Panc1 (cell line): Measurements from ENCODE around the gene RMND5A. TPM values are rescaled to one million over a fixed set of nuclear protein-coding genes. Genes with fewer than 3 reads are reported as not detected.

Experiments
- ATAC-seq: fragments of 200-7000 bp; cut with Tn5 transposase; 2 replicates; pipeline ENCODE4 v1.9.1; 2020; ENCODE audit warnings: mild to moderate bottlenecking, moderate library complexity
- BruUV-seq: library from RNA; stranded (reverse); fragments of 400-500 nt; replicated peaks from 2 replicates; lab custom pipeline; 2021; lab: Mats Ljungman, UMichigan
- CTCF ChIA-PET: fragments of 300-600 bp; sonication (Branson Sonifier 250); formaldehyde crosslinking; loops from one replicate; lab custom pipeline; 2022; ENCODE audit warnings: antibody characterized with exemption; lab: Charles Lee
- POLR2A ChIA-PET: fragments of 300-600 bp; sonication (Branson Sonifier 250); formaldehyde crosslinking; loops from one replicate; lab custom pipeline; 2022; ENCODE audit warnings: antibody characterized with exemption; lab: Charles Lee
- DNase-seq: peaks from one replicate; pipeline ENCODE4 v3.0.0-alpha.2; 2010; ENCODE audit warnings: low read depth, low spot score
- H3K27ac ChIP-seq: 2 replicates; pipeline ENCODE4 v1.5.1; 2011; ENCODE audit warnings: mild to moderate bottlenecking, low read length, inconsistent platforms
- H3K27me3 ChIP-seq: fragments of 200-500 bp; sonication (Bioruptor generic); 2 replicates; pipeline ENCODE4 v1.6.0; 2014; ENCODE audit warnings: low read length, inconsistent platforms; ENCODE audit not compliant: control insufficient read depth, insufficient read depth
- H3K36me3 ChIP-seq: fragments of 200-500 bp; sonication (Bioruptor generic); 2 replicates; pipeline ENCODE4 v1.5.1; 2014; ENCODE audit warnings: inconsistent platforms, mild to moderate bottlenecking, low read length, moderate library complexity; ENCODE audit not compliant: control insufficient read depth, insufficient read depth
- H3K4me1 ChIP-seq: 2 replicates; pipeline ENCODE4 v1.5.1; 2011; ENCODE audit warnings: inconsistent platforms, mild to moderate bottlenecking, low read length, moderate library complexity; ENCODE audit not compliant: control insufficient read depth, insufficient read depth
- H3K4me3 ChIP-seq, 2 experiments: 2 replicates each; pipeline ENCODE4 v1.5.1; 2011 to 2012; ENCODE audit warnings: low read depth in 2 of 2, low read length in 2 of 2, mild to moderate bottlenecking in 2 of 2, inconsistent platforms in 1 of 2, moderate library complexity in 1 of 2
- H3K9me3 ChIP-seq: fragments of 200-500 bp; sonication (Bioruptor generic); 2 replicates; pipeline ENCODE4 v1.5.1; 2014; ENCODE audit warnings: low read depth, mild to moderate bottlenecking, inconsistent platforms, low read length, moderate library complexity; ENCODE audit not compliant: control insufficient read depth, insufficient read depth
- CTCF ChIP-seq: fragments of 450-650 bp; IDR thresholded peaks from 2 replicates; pipeline ENCODE4 v1.5.1; 2017; ENCODE audit warnings: mild to moderate bottlenecking
- POLR2AphosphoS5 ChIP-seq: IDR thresholded peaks from 2 replicates; pipeline ENCODE4 v1.6.1; 2012; ENCODE audit warnings: mild to moderate bottlenecking, low read depth, low read length, moderate library complexity
- REST ChIP-seq, 2 experiments: IDR thresholded peaks; 2 replicates each; pipeline ENCODE4 v1.6.1; 2011 to 2012; ENCODE audit warnings: low read depth in 2 of 2, control low read depth in 1 of 2, low read length in 1 of 2, mild to moderate bottlenecking in 1 of 2, moderate library complexity in 1 of 2; ENCODE audit not compliant: insufficient read depth in 1 of 2
- SIN3A ChIP-seq: IDR thresholded peaks from 2 replicates; pipeline ENCODE4 v1.6.1; 2012; ENCODE audit warnings: low read depth, mild to moderate bottlenecking, low read length, moderate library complexity, borderline replicate concordance; ENCODE audit not compliant: insufficient read depth
- TCF7L2 ChIP-seq: IDR thresholded peaks from 2 replicates; pipeline ENCODE4 v1.6.1; 2011; ENCODE audit warnings: mild to moderate bottlenecking, low read depth, low read length, inconsistent platforms
- in situ Hi-C: cut with HindIII; loops from 2 replicates; pipeline ENCODE4 v1.10.0; 2016; ENCODE audit warnings: low sequenced_read_pairs, low pct_unique_long_range_greater_than_20kb
- intact Hi-C: fragments of 100-400 bp; cut with micrococcal nuclease; formaldehyde crosslinking; loops from one replicate; pipeline ENCODE4 v1.10.0; 2022; ENCODE audit not compliant: unreplicated experiment
- total RNA-seq: library from RNA; stranded (reverse); gene quantifications from one replicate; pipeline ENCODE4 v1.2.1, GENCODE V29; 2021; ENCODE audit not compliant: unreplicated experiment

The RMND5A gene
- total RNA-seq, 1 experiment from 2014 or later, result 42.8 TPM

GRCh38 chr2:86782748-86783147, 62.7 kb downstream of the RMND5A start:
- H3K4me3 ChIP-seq, result no peak overlapping the region
- DNase-seq (no peak), ATAC-seq (no peak)
- no peaks in the 10 kb centered on the region for H3K36me3 ChIP-seq
- in situ Hi-C loops, result no loop called here
- H3K27ac ChIP-seq, result no peak overlapping the region
- no peak for TF ChIP-seq TCF7L2
- no peak for TF ChIP-seq SIN3A
- no peak for TF ChIP-seq CTCF
- no peak for TF ChIP-seq POLR2AphosphoS5
- no peak for TF ChIP-seq REST (IDR thresholded peaks at IDR 0.05; ENCODE audit: insufficient read depth in 1 of 2, low read depth in 2 of 2, low read length in 1 of 2)
- no peaks in the 10 kb centered on the region for H3K4me1 ChIP-seq
- H3K9me3 ChIP-seq, result no peaks in the 10 kb centered on the region
- ChIA-PET CTCF (no interaction called here), POLR2A (no interaction called here)
- intact Hi-C loops, result no loop called here
- no TSS peak for BruUV-seq
- peaks cover 2% of the 10 kb centered on the region; the same call in 1 of the 2 replicates for H3K27me3 ChIP-seq

GRCh38 chr2:86783615-86784339, 63.7 kb downstream of the RMND5A start:
- POLR2A ChIA-PET, result no interaction called here
- DNase-seq, result no peak
- no TSS peak for BruUV-seq
- peaks cover 2% of the 10 kb centered on the region; the same call in 1 of the 2 replicates for H3K27me3 ChIP-seq
- in situ Hi-C loops (no loop called here), intact Hi-C loops (no loop called here)
- no peaks in the 10 kb centered on the region for H3K36me3 ChIP-seq
- CTCF ChIA-PET, result no interaction called here
- TF ChIP-seq POLR2AphosphoS5 (no peak), CTCF (no peak), REST (IDR thresholded peaks at IDR 0.05; ENCODE audit: insufficient read depth in 1 of 2, low read depth in 2 of 2, low read length in 1 of 2) (no peak), SIN3A (no peak)
- H3K4me3 ChIP-seq, result no peak overlapping the region
- H3K4me1 ChIP-seq, result no peaks in the 10 kb centered on the region
- no peak for ATAC-seq
- no peaks in the 10 kb centered on the region for H3K9me3 ChIP-seq
- H3K27ac ChIP-seq, result no peak overlapping the region
